HTR-8/SVneo (cell line): ENCODE results near the gene BCR.
A peak's percentile ranks its signal among the peaks of the same experiment; 100 is the strongest.

ENCODE experiments used
- DNase-seq: peaks from one replicate; pipeline ENCODE4 v3.0.0; 2011; ENCODE audit warnings: low spot score, mixed read lengths; ENCODE audit not compliant: insufficient read length
- FAIRE-seq: peaks from 2 replicates; lab custom pipeline; 2011; peaks lifted over from hg19 to GRCh38; lab: Jason Lieb, UNC

The BCR gene

DNA sequence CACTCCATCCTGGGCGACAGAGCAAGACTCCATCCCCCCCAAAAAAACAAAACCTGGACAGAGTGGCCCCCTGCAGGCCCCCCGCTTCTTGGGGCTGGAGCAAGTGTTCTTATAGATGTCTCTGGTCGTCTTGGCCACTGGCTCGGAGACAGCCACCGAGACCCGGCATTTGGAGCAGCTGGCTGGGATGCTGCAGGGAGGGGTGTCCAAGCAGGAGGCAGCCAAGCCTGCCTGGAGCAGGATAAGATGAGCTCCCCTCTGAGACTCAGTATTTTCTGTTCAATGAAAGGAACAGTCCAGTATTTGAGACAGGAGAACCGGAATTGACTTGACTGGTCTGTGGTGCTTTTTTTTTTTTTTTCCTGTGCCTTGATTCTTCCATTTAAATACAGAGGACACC is 44.5 kb downstream of the BCR start:
- FAIRE-seq (no peak), DNase-seq (no peak)

DNA sequence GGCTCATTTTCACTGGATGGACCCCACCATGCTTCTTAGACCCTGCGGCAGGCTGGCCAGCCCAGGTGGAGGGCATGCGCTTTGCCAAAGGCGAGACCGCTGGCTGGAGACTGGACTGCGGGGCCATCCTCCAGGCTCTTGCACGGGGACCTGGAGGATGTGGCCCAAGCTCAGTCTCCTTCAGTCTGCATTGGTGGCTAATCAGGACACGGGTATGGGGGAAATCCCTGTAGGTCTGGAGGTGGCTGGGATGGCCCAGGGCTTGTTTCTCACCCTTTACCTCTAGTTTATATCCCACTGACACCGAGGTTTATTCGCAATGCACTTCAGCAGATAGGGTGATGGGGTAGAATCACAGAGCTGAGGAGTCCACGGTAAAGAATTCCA is 45.0 kb downstream of the BCR start:
- DNase-seq (no peak), FAIRE-seq (no peak)

DNA sequence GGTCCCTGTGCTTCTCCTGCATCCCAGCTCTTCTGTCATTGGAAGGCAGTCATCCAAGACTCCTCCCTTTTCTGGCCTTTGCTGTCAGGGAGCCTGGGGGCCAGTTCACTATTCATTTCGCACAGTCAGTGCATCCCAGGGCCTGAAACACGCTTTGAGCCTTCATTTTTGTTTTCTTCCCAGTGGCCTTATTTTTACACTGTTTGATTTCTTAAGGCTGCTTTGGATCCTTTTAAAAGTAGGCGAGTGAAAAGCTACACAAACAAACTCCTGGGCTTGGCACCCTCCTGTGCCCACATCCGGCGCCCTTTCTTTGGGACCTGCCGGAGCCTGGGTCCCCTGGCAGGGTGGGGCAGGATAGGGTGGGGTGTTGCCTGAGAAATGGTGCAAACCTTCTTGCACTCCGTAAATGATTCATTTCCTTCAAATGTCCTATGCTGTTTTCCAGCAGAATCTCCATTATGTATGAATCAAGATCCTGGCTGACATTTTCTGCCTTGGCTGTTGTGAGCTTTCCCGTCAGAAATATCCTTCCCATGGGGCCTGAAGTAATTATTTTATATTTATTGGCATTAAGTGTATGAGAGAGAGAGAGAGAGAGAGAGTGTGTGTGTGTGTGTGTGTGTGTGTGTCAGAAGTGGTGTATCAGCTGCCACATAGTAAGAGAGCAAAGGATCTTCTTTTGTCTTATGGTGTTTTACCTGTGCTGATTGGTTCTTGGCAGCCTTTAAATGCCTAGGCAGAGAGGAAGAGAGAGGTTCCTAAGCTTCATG is 45.6 kb downstream of the BCR start:
- DNase-seq (no peak), FAIRE-seq (no peak)

DNA sequence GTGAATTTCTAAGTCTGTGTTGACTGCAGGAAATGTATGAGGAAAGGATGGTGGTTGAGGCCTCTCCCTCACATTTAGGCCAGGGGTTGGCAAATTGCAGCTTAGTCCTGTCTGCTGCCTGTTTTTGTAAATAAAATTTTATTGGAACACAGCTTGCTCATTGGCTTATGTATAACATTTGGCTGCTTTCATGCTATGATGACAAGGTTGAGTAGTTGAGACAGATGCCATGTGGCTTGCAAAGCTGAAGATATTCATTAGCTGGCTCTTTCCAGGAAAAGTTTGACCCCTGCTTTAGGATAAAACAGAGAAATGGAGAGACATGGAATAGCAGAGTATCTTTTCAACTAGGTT is 46.2 kb downstream of the BCR start:
- DNase-seq: no peak
- no peak for FAIRE-seq

DNA sequence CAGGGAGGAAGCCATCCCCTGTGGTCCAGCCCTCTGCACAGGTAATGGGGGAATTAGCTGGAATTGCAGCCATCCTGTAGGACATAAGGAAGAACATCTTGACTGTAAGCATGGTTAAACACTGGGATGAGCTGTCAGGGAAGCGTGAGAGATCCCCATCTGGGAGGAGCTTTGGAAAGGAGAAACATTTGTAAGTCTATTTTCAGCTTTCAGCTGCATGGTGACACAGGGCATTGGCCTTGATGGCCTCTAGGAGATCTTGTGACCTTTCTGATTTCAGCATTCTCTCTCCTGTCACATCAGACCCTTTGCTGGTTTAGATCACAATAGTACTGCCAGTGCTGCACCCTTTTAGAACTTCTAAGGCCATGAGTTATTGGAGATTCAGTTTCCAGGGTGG is 47.1 kb downstream of the BCR start:
- FAIRE-seq (no peak), DNase-seq (no peak)

DNA sequence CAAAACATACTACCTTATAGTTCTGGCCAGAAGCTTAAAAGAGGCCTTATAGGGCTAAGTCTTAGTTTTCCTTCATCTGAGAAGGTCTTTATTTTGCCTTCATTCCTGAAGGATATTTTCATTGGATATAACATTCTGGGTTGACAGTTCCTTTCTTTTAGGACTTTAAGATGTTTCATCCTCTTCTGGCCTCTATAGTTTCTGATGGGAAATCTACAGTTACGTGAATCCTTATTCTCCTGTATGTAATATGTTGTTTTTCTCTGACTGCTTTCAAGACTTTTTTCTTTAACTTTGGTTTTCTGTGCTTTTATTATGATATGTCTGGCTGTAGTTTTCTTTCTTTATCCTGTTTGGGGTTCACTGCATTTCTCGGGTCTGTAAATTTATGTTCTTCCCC is 48.2 kb downstream of the BCR start:
- DNase-seq (no peak), FAIRE-seq (no peak)

DNA sequence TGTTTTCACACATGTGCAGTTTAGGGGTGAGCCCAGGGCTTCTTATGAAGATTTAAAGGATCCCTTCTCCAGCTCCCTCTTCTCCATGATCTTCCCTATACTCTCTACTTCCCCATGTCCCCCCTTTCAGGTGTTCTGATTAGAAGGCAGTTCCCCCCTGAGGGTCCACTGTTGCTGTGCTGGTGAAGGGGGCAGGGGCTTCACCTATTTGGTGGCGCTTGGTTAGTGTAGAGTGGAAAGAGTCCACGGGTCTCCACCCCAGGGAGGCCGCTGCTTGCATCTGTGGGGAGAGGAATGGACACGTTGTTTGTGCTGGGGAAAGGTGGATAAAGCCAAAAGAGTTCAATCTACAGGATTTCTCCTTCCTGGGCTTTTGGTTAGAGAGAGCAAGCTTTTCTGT is 49.3 kb downstream of the BCR start:
- DNase-seq (no peak), FAIRE-seq (no peak)

DNA sequence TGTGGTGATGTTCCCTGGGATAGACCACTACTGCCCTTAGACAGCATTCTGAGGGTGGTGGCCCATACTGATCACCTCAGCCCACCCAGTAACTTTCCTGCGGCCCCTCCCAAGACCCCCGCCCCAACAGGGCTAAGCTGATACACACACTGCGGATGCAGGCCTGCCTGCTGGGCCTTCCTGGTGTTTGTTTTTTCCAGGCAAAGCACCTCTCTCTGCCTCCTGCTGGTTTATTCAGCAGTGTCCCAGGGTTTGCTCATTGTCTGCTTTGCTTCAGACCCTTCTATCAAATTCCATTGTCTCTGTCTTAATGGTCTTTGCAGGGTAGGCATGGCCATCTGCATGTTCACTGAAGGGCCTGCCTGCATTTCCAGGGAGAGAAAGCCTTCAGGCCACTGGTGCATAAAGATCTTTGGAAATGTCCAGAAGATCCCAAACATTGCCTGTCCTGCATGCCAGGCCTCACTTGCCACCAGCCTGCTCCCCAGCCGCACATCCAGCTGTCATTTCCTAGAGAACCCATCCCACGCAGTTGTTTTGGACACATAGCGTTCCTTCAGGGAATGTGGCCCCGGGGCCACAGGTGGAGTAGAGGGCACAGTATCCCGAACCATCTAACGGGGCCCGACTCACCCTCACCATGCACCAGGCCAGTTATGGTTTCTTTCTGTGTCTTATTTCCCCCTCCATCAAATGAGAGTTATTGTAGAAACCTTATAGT is 50.2 kb downstream of the BCR start:
- DNase-seq: no peak
- FAIRE-seq: no peak

DNA sequence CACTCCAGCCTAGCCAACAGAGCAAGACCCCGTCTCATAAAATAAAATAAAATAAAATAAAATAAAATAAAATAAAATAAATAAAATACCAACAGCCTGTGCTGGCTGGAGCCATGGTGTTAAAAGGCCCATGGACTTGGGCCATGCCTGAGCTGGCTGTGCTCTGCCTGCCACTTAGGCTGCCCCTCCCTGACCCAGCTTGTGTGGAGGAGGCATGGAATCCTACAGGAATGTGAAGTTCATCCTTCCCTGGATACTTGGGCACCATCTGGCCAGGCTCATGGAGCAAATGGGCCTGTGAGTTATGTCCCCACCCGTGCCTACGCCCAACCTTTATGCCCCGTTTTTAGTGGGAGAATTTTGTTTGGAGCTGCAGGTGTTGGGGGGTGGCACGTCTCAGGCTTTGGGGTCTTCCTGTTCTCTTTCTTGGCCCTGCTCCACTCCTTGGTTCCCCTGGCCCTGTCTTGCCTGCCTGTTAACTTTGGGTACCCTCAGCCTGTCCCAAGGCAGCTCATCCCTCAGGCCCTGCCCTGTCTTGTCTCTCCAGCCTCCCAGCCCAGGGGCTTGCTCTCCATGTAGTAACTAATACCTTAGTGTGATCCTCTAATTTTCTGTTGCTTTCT is 51.3 kb downstream of the BCR start:
- FAIRE-seq (no peak), DNase-seq (no peak)

DNA sequence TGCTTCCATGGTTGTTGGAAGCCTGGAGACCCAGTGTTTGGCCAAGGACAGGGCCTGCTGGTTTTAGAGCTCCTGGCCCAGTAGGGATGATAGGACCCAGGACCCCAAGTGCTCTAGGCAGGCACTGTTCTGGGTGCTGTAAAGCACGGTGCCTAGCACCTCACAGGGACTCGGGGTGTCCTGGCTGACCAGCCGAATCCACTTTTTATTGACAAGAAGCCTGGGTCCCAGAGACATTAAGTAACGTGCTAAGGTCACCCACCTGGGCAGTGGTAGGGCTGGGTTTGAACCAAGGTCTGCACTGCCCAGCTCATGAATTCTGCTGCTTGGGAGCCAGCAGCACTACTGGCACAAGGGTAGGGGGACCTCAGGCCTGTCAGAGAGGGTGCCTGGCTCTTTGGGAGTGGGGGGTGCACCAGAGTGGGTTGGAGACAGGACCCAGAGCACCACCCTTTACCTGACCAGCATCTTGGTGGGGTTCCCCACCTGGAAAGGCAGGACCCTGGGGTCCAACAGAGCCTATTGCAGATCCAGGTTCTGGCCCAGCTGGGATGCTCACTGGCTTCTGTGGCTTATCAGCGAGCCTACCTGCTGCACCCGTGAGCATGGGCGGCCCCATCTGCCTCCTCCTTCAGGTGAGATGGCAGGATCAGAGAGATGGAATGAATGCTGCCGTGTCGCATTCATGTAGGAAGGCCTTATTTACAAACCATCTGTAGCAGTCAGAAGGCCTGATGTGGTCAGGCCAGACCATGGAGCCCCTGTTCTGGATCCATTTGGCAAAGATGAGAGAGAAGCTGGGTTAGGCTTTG is 52.0 kb downstream of the BCR start:
- no peak for DNase-seq
- FAIRE-seq: no peak

DNA sequence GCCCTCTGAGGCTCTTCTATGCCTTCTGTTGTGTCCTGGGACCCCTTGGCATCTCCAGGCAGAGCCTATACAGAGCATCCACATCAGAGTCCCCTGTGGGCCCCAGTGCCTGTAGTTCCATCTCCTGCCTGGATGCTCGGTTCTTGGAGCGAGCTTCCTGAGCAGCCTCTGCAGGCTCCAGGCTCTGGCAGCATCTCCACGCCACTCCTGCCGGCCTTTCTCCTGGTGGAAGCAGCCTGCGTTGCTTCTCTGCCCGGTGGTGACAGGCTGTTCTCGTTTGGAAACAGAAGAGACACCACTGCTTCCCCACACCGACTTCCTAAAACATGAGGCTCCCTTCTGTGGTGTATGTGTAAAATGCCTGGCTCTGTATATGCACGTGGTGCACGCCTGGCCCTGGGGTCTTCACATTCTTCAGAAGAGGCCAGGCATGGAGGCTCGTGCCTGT is 52.8 kb downstream of the BCR start:
- no peak for FAIRE-seq
- no peak for DNase-seq

DNA sequence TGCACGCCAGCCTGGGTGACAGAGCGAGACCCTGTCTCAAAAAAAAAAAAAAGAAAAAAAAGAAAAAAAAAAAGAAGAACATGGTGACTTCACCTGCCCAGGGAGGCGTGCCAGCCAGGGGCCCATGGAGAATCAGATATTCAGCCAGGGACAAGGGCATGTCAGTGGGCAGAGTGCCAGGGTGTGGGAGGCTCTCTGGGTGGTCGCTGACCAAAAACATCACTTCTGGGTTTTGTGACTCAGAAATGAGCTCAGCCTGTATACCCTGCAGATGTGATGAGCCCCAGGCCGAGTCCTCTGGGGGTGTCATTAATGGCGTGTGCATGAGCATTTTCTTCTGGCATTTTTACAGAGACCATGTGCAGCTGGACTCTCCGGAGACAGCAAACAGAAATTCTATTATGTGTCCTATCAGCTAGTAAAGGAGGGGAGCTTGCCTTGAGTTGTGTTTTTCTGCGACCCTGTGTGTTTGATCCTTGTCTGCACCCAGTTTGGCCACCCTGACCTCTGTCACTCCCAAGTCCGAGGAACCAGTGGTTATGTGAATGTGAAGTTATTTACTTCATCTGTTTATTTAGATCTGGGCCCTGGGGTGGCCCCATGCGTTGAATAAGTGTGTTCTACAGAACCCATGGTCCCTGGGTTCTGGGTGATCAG is 53.6 kb downstream of the BCR start:
- FAIRE-seq: no peak
- peak; percentile 22 for DNase-seq

DNA sequence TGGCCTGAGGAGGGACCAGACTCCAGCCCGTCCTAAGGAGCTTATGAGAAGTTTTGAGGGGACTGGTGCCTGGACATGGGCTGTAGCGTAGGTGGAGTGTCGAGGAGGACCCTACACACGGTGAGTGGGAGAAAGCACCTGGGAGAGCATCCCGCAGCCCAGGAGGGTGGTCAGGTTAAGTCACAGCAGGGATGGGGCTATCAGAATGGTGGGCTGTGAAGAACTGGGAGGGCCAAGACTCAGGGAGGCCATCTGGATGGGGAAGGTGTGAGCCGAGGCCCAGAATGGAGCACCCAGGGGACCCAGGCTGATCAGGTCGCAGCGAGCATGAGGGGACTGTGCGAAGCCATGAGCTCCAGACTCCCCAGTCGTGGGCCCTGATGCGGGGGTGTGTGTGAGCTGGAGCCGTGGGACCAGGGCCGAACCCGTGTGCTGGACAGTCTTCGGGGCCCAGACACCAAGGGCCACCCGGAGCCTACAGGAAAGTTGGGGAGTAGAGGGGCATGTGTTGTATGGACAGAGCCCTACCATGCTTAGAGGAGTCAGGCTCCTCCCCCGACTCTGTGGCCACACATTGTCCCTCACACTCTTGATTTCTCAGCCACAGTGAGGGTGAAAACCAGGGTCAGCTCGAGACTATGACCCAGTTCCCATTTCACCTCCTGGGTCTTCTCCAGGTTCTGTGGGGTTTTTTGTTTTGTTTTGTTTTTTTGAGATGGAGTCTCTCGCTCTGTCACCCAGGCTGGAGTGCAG is 54.3 kb downstream of the BCR start:
- no peak for DNase-seq
- FAIRE-seq: no peak

DNA sequence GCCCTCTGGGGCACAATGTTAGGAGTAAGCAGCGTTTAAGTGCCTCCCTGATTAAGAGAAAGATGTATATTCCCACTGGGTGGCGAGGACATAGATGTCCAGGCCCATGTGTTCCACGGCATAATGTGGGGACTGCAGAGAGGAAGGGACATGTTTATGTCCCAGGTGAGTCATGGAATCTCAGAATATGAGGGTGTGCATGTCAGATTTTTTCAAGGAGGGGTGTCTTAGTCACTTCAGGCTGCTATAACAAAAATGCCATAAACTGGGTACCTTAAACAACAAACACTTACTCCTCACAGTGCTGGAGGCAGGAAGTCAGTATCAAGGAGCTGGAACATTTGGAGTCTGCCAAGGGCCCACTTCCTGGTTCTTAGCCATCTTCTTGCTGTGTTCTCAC is 55.1 kb downstream of the BCR start:
- FAIRE-seq (no peak), DNase-seq (no peak)

DNA sequence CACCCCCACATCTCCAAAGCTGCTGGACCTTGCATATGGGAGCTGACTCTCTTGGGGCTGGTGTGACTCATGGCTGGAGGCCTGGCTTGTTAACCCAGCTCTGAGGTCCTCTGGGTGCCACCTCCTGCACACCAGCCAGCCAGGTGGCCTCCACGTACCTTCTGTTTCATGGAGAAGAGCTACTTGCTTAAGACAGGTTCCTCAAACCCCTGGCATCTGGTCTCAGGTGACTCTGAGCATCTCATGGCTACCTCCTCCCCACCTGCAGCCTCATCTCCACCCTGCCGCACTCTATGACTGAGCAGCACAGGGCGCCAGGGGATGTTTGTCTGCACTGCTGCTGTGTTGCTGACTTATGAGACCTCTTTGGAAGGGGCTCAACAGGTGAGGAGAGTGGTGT is 55.7 kb downstream of the BCR start:
- FAIRE-seq (no peak), DNase-seq (no peak)

DNA sequence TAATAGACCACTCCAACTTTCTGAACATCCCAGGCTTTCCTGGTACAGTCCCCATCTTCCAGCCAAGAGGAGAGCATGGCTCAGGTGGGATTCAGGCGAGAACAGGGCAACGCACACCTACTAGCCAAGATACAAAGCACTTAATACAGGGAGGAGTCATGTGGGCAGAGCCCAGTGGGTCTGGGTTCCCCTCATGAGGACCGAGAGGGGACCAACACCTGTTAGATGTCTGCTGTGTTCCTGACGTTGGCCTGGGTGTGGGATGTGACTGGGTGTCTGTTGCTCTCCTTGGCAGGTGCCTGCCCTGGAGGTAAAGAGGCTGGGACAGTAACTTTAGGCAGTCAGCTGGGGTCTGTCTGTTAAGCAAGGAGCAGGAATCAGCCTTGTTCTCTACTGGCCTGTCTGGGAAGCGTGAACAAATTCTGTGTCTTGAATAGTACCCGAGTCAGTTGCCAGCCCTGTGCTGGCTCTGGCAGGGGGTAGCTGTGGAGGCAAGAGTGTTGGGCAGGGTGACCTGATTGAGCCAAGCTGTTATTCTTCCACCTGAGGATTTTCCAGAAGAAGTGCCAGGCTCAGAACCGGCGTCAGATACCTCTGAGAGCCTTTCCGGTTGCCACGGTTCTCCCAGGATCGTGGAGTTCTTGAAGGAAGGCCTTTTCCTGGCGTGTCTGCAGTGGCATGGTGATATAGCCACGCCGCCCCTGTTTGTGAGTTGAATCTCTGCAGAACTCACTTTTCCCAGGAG is 56.3 kb downstream of the BCR start:
- FAIRE-seq: no peak
- DNase-seq: no peak

DNA sequence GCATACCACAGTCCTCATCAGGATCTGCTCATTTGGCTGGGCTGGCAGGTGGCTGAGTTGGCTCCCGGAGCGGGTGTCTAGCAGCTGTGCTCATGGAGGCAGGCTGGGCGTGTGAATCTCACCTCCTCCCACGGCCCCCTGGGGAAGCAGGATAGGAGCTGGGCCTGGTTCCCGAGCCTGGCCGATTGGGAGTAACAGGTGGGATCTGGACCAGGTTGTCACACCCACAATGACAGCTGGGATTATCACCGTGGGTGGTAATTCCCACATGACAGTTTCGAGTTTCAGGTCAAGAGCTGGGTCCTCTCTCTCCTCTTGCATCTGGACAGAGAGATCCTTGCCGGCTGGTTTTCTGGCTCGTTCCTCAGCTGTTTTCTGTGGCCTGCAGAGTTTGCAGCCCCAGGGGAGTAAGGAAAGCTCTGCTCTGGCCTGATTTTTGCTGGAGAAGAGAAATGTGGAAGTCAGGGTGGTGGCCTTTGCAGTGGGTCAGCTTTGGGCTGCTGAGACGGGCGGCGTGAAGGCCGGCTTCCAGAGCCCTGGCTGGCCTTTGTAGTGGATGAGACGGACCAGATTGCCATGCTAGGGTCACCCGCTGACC is 57.0 kb downstream of the BCR start:
- FAIRE-seq (no peak), DNase-seq (no peak)

DNA sequence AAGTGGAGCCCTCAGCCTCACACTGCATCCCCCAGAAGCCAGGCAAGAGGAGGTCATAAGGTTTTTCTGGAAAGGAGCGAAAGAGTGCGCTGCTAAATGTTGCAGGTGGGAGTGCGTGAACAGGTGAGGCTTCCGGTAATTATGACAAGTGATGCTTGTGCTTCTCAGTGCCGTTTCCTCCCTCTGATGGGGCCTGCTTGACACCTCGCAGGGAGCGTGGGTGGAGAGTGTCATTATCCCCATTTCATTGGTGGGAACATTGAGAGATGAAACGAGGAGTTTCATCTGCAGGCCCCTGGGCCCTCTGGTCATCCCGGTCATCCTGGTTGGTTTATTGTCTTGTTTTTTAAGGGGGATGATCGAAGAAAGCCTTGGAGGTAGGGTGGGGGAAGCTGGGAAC is 57.5 kb downstream of the BCR start:
- FAIRE-seq (no peak), DNase-seq (no peak)

DNA sequence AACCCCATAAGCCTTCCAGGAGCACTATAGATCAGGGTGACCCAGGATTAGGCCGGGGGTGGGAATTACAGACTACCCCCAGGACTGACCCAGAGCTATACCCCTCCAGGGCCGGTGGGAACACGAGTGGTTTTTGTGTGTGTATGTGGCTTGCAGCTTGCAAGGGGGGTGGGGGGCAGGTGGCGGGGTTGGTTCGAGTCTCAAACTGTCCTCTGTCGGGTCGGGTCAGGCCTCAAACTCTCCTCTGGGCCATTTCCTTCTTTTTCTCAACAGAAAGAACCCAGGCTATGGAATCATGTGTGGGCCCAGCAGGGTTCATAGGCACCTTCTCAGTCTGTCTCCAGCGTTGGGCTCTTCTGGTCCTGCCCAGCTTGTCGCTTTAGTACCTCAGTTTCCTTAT is 58.4 kb downstream of the BCR start:
- DNase-seq (no peak), FAIRE-seq (no peak)
